ENCODE results near the gene CSMD2. TPM values are rescaled to one million over a fixed set of nuclear protein-coding genes. Genes with fewer than 3 reads are reported as not detected.
"Not testable (repeated sequence)": the region's sequence is repeated elsewhere in the genome, so short reads cannot be mapped to it uniquely, and the experiment has no call there.

Gene CSMD2
- total RNA-seq, 1 donor from 2014 or later: 0.27 TPM

DNA sequence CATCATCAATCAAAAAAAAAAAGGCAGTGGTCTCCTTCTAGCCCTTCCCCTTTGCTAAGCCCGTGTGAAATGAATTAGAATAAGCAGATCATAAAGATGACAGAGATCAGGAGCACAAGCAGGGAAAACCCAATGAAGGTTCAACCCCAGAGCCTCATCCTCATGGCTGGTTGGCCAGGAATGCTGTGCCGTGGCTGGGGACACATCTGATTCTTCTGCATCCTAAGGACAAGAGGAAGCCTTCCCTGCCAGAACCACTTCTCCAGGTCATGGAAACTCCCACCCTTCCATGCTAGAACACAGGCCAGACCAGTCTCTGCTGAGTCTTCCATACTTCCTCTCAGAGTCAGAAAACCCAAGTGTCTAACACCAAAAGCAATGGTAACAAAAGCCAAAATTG, 81.1 kb downstream of the CSMD2 start:
- Mint-ChIP-seq H3K9me3 (ENCODE audit: unreplicated experiment) (peaks cover 4% of the 10 kb centered on the region), H3K27me3 (ENCODE audit: unreplicated experiment) (peaks cover 2% of the 10 kb centered on the region), H3K36me3 (ENCODE audit: unreplicated experiment) (peaks cover 12% of the 10 kb centered on the region), H3K4me3 (ENCODE audit: unreplicated experiment) (no peak overlapping the region), H3K4me1 (ENCODE audit: low read depth, unreplicated experiment) (peaks cover 2% of the 10 kb centered on the region), H3K27ac (ENCODE audit: unreplicated experiment) (peak overlapping the region; percentile 20)
- TF ChIP-seq, protein P1, sequence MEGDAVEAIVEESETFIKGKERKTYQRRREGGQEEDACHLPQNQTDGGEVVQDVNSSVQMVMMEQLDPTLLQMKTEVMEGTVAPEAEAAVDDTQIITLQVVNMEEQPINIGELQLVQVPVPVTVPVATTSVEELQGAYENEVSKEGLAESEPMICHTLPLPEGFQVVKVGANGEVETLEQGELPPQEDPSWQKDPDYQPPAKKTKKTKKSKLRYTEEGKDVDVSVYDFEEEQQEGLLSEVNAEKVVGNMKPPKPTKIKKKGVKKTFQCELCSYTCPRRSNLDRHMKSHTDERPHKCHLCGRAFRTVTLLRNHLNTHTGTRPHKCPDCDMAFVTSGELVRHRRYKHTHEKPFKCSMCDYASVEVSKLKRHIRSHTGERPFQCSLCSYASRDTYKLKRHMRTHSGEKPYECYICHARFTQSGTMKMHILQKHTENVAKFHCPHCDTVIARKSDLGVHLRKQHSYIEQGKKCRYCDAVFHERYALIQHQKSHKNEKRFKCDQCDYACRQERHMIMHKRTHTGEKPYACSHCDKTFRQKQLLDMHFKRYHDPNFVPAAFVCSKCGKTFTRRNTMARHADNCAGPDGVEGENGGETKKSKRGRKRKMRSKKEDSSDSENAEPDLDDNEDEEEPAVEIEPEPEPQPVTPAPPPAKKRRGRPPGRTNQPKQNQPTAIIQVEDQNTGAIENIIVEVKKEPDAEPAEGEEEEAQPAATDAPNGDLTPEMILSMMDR (IDR thresholded peaks at IDR 0.05; ENCODE audit: partially characterized antibody, unreplicated experiment): no peak
- DNase-seq: no peak

DNA sequence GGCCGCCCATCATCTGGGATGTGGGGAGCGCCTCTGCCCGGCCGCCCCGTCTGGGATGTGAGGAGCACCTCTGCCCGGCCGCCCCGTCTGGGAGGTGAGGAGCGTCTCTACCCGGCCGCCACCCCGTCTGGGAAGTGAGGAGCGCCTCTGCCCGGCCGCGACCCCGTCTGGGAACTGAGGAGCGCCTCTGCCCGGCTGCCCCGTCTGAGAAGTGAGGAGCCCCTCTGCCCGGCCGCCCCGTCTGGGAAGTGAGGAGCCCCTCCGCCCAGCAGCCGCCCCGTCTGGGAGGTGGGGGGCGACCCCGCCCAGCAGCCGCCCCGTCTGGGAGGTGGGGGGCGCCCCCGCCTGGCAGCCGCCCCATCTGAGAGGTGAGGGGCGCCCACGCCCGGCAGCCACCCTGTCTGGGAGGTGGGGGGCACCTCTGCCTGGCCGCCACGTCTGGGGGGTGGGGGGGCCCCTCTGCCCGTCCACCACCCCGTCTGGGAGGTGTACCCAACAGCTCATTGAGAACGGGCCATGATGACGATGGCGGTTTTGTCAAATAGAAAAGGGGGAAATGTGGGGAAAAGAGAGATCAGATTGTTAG, 82.9 kb downstream of the CSMD2 start:
- H3K27ac Mint-ChIP-seq (ENCODE audit: unreplicated experiment); H3K4me3 Mint-ChIP-seq (ENCODE audit: unreplicated experiment); DNase-seq; H3K9me3 Mint-ChIP-seq (ENCODE audit: unreplicated experiment); H3K4me1 Mint-ChIP-seq (ENCODE audit: low read depth, unreplicated experiment); H3K27me3 Mint-ChIP-seq (ENCODE audit: unreplicated experiment): not testable (repeated sequence)
- H3K36me3 Mint-ChIP-seq (ENCODE audit: unreplicated experiment): peaks cover 12% of the 10 kb centered on the region

DNA sequence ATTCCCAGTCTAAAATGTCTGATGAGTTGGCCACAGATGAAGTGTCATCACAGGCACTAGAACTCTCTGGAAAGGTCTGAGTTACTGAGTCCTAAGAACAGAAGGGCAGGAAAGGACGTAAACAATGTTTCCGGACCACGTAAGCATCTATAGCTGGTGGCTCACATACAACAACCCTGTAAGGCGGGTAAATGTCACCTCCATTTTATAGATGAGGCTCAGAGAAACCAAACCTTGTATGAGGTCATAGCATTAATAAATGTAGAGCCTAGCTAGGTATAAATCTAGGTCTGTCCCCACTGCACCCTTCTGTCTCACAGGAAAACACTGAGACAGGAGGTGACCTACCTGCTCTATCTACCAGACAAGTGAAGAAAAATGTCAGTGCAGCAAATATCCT, 86.6 kb downstream of the CSMD2 start:
- Mint-ChIP-seq H3K4me3 (ENCODE audit: unreplicated experiment) (no peak overlapping the region), H3K27ac (ENCODE audit: unreplicated experiment) (no peak overlapping the region), H3K9me3 (ENCODE audit: unreplicated experiment) (peaks cover 2% of the 10 kb centered on the region), H3K27me3 (ENCODE audit: unreplicated experiment) (peaks cover 2% of the 10 kb centered on the region), H3K36me3 (ENCODE audit: unreplicated experiment) (peaks cover 7% of the 10 kb centered on the region), H3K4me1 (ENCODE audit: low read depth, unreplicated experiment) (peaks cover 6% of the 10 kb centered on the region)
- DNase-seq: no peak
- TF ChIP-seq, protein P1 (IDR thresholded peaks at IDR 0.05; ENCODE audit: partially characterized antibody, unreplicated experiment): no peak

DNA sequence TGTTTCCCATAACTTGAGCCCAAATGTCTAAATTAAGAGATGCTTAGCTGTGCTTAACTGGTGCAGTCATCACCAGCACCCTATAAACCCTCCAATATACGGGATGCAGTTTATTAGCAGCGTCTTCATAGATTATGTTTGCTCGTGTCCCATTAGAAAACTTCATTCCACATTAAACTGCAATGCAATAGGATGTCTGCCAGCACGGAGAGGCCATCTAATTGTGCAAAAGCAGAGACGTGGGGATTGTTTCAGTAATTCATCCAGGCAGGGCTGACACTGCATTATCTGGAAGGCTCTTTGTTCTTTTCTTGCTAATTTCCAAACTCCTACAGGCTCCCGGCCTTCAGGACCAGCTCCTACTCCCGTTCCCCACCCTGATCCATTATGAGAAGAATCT, 89.5 kb downstream of the CSMD2 start:
- no peak overlapping the region for H3K4me3 Mint-ChIP-seq (ENCODE audit: unreplicated experiment)
- peaks cover 2% of the 10 kb centered on the region for H3K9me3 Mint-ChIP-seq (ENCODE audit: unreplicated experiment)
- TF ChIP-seq, protein P1 (IDR thresholded peaks at IDR 0.05; ENCODE audit: partially characterized antibody, unreplicated experiment): no peak
- H3K27ac Mint-ChIP-seq (ENCODE audit: unreplicated experiment): no peak overlapping the region
- peaks cover under 1% of the 10 kb centered on the region for H3K36me3 Mint-ChIP-seq (ENCODE audit: unreplicated experiment)
- DNase-seq: no peak
- peaks cover 6% of the 10 kb centered on the region for H3K4me1 Mint-ChIP-seq (ENCODE audit: low read depth, unreplicated experiment)
- H3K27me3 Mint-ChIP-seq (ENCODE audit: unreplicated experiment): peaks cover 2% of the 10 kb centered on the region

DNA sequence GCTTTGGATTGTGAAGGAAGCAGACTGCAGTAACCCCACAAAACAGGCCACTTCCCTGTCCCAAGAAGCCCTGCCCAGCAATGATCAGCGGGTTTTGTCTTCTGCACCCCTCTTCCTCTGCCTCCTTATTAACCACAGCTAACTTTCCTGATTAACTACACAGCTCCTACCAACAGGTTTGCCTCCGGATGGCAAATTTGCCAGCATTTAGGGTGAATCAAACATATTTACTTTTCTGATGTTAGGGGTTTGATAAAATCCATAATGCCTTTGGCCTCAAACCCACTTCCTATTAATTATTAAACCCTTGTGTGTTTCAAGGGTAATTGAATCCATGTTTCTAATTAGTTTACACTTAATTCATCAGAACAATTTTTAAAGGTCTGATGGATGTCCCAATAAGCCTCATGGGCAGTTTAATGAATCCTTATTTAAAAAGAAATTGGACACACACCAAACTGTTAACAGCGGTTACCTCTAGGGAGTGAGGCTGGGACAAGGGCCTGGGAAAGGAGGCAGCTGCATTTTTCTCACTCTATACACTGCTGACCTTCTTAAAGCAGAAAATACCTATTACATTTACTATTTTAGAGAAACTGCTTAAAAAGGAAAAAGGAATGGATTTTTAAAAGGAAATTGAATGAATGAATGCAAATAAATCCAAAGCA, 91.9 kb downstream of the CSMD2 start:
- no peak for DNase-seq
- Mint-ChIP-seq H3K9me3 (ENCODE audit: unreplicated experiment) (peaks cover 4% of the 10 kb centered on the region), H3K36me3 (ENCODE audit: unreplicated experiment) (no peaks in the 10 kb centered on the region), H3K27me3 (ENCODE audit: unreplicated experiment) (peaks cover 2% of the 10 kb centered on the region), H3K4me3 (ENCODE audit: unreplicated experiment) (no peak overlapping the region), H3K27ac (ENCODE audit: unreplicated experiment) (no peak overlapping the region), H3K4me1 (ENCODE audit: low read depth, unreplicated experiment) (peaks cover 6% of the 10 kb centered on the region)
- TF ChIP-seq, protein P1 (IDR thresholded peaks at IDR 0.05; ENCODE audit: partially characterized antibody, unreplicated experiment): no peak

Data from glutamatergic neuron (in vitro differentiated cells).